Stimulated activated CD4-positive, alpha-beta T cell treated with anti-CD3 and anti-CD28 coated beads, Interleukin-12 subunit alpha, Interleukin-12 subunit beta, amount 100 ng/mL, for 24 hours (primary cell): Measurements from ENCODE around the gene TMUB1.

Source experiments
- DNase-seq, 2 experiments: peaks; one replicate each; pipeline ENCODE4 v3.0.0-alpha.2; 2020; ENCODE audit warnings: low read depth in 2 of 2

The TMUB1 gene

GRCh38 chr7:151085691-151086620 is 2.7 kb upstream of the TMUB1 start, which contains the start of gene AGAP3:
AGAP3 (plus strand) TSS chr7:151086475; CDS start chr7:151086742, 267 bp downstream.
- DNase-seq = peak; percentile 23 to 48

- no peak for DNase-seq
Observed at GRCh38 chr7:151085329-151085690, 2.0 kb upstream of the TMUB1 start.

DNA sequence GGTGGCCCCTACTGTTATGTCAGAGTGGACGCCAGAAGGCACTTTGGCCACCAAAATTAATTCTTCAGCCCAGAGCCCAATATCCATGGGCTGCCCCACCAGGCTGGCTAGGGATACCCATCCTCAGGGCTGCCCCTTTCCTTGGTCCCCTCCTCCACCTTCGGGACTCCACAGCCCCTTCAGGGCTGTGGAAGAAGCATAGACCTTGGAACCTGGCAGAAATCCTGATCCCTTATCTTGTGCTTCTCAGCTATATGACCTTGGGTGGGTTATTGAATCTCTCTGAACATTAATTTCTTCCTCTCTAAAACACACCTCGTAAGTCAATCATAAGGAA is 499 bp upstream of the TMUB1 start:
- DNase-seq = no peak

DNA sequence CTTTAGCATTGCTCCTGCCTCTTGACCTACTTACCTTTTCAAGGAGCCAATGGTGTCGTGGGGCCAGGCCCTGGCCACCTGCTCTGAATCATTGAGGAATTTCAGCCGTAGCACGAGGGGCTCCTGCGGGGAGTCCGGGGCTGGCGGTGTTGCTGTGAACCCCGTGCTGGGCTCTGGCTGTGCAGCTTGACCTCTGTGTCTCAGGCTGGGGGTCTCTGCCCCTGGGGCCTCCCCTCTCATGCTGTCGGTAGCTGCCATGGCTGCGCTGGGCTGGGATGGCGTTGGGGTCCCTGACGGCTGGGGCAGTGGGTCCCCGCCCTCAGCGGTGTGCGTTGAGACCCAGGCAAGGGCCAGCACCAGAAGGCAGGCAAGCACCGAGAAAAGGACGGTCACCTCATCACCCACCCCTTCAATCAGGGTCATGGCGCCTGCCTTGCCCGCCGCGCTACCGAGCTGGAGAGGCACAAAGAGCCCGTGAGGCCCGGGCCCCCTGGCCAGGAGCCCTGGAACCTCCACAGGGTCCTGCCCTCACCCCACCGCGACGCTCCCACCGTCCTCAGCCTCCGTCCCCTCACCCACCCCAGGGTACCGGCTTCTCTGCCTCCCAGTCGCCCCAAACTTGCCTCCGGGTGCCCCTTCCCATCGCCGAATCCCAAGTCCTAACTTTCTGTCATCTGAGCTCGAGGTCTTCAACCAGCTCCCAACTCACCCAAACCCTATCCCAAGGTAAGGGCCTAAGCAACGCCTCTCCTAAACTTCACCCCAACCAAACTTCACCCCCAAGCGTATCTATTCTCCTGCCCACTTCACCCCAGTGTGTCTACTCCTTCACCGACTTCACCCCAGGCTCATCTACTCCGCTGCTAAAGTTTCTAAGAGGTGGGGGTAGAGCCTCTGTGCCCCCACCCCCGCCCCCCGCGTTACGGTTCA is 887 bp downstream of the TMUB1 start:
- DNase-seq = no peak

DNA sequence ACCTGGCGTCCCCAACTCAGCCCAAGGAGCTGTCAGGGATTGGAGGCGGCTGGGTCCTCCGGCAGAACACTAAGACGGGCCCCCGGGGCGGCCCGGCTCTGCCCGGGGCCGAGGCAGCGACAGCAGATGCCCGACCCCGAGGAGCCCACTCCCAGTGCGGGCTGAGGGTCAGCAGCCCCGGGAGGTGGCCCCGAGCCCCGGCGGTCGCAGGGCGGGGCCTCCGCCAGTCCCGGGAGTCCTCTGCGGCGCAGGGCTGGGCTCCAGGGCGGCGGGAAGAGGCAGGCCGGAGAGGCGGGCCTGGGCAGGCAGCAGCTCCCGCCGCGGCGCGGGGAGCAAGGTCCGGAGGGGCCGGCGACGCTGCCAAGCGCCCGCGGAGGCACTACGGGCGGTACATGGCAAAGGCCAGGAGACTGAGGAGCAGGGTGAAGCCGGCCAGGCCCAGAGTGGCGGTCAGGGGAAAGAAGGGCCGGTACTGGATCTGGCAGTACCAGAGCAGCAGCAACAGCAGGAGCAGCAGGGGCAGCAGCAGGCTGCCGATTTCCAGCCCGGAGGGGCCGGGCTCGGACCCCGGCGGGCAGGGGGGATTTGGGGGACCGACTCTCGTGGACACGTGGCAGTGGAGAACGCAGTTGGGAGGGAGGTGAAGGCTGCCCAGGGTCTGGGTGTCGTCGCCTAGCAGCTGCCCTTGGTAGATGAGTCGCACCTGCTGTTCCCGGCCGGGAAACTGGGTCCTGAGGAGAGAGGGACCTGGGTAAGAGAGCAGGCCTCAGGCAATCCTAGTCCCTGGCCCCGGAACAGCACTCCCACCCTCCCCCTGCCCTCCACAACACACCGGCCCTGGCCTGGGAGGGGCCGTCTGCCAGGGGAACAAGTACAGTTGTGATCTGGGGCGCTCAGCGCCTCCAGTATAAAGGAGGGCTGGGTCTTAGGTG is 1.9 kb downstream of the TMUB1 start:
- no peak for DNase-seq

DNA sequence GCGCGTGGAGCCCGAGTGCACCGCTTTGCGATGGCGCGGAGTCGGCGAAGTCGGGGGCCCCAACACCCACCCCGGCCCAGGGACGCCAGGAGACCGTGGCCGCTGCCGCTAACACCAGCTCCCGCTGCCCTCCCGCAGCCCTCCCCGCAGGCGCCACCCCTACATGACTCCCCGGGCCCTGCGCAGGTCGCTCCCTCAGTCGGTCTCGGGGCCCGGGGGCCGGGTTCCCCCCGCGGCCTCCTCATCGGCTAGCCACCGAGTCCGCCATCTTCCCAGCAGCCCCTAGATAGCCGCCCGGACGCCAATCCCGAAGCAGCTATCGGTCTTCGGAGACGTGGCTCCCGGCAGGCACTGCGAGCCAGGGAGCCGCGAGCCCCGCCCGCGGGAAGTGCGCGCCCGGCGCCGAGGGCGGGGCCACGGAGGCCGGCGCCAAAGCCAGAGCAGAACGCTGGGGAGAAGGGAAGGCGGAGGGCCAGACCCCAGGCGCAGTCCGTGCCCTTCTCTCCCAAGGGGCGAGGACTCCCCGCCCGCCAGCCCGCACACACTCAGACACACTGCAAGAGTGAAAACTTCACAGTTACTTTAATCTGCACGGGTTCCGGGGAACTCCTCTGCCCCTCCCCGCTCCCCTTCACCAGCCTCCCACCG is 2.6 kb downstream of the TMUB1 start, which contains the start of gene FASTK:
Gene FASTK (minus strand): TSS at position 288 of the 648 bp plus-strand sequence. CDS start 43 bp downstream, at position 245.
- DNase-seq = peak; percentile 77 to 79

- no peak for DNase-seq
Observed at GRCh38 chr7:151080067-151080521, 3.2 kb downstream of the TMUB1 start.

DNA sequence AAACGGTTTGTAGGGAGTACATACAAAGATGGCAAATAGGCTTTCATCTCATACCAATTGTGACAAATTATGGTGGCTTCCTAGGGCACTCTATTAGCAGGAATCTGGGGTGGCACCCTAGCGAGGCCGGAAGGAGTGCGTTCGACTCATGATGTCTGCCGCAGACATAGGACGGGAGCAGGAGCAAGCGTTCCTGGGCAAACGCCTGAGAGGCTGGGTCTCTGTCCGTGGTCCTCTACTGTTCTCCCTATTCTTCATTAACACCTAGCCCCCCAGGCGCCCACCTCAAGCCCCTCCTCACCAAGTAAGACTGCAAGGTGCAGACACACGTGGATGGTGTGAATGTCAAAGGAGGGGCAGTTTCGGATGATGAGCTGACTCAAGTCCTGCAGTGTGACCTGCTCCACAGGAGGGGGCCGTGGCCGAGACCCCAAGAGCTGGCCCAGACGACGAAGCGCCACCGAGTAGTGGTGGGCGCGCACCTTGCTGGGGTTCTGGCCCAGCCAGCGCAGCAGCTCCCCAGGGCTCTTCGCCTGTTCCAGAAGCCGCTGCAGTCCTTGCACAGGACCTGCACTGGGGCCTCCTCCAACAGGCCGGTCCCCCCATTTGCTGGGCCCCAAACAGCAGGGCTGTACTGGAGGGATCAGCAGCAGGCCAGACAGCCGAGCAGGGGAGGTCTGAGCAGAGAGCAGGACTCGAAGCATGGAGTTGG is 3.9 kb downstream of the TMUB1 start:
- no peak for DNase-seq

GRCh38 chr7:151078233-151079040 is 4.9 kb downstream of the TMUB1 start:
- DNase-seq = no peak

- DNase-seq = no peak
Observed at GRCh38 chr7:151077705-151078232, 5.5 kb downstream of the TMUB1 start.

- DNase-seq = no peak
Observed at GRCh38 chr7:151076863-151077704, 6.2 kb downstream of the TMUB1 start.

DNA sequence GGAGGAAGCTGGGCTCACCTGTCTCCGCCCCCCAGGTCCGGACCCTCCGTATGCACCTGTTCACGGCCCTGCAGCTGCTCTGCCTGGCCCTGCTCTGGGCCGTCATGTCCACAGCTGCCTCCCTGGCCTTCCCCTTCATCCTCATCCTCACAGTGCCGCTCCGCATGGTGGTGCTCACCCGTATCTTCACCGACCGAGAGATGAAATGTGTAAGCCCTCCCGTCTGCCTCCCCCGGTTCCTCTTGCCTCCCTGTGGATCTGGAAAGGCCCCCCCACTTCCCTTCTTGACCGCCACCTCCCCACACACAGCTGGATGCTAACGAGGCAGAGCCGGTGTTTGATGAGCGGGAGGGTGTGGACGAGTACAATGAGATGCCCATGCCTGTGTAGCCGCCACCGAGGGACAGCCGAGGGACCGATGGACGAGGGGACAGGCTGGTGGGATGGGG is 7.3 kb downstream of the TMUB1 start:
- no peak for DNase-seq

- DNase-seq = no peak
Observed at GRCh38 chr7:151075662-151075971, 7.7 kb downstream of the TMUB1 start.

GRCh38 chr7:151074817-151075661 is 8.3 kb downstream of the TMUB1 start:
- no peak for DNase-seq

DNA sequence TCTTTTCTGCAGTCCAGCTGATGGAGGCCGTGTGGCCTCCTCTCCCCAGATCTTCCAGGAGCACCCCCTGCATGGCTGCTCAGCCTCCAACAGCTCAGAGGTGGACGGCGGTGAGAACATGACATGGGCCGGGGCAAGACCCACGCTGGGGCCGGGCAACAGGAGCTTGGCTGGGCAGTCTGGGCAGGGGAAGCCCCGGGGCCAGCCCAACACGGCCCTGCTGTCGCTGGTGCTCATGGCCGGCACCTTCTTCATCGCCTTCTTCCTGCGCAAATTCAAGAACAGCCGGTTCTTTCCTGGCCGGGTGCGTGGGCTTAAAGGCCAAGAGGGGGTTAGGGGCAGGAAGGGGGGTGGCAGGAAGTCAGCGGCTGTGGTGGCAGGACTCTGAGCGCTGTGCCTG is 9.3 kb downstream of the TMUB1 start:
- no peak for DNase-seq

DNA sequence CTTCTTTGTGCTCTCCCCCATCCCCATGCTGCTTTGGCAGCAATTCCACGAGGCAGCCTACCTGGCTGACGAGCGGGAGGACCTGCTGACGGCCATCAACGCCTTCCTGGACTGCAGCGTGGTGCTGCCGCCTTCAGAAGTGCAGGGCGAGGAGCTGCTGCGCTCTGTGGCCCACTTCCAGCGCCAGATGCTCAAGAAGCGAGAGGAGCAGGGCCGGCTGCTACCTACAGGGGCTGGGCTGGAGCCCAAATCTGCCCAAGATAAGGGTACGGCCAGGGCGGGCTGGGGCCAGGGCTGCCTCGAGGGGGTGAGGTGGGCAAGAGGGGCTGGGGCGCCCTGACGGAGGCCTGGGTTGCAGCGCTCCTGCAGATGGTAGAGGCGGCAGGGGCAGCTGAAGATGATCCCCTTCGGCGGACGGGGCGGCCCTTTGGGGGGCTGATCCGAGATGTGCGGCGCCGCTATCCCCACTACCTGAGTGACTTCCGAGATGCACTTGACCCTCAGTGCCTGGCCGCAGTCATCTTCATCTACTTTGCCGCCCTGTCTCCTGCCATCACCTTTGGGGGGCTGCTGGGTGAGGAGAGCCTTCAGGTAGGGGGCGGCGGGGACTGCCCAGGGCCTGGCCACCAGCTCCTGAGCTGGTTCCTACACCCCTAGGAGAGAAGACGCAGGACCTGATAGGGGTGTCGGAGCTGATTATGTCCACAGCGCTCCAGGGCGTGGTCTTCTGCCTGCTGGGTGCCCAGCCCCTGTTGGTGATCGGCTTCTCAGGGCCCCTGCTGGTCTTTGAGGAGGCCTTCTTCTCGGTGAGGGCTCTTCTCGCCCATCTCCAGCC is 12.0 kb downstream of the TMUB1 start:
- DNase-seq = no peak
